ENCODE measurements around the gene ZSCAN4. TPM values are rescaled to one million over a fixed set of nuclear protein-coding genes. Genes with fewer than 3 reads are reported as not detected.

ZSCAN4 gene
- polyA plus RNA-seq, 1 donor from 2014 or later, result not detected

GRCh38 chr19:57688011-57688763, 19.5 kb downstream of the ZSCAN4 start:
- Histone ChIP-seq H4K20me1 (ENCODE audit: insufficient read depth) (no peaks in the 10 kb centered on the region), H3K36me3 (ENCODE audit: insufficient read depth, low read length) (peaks cover 25% of the 10 kb centered on the region), H3K79me2 (replicated peaks; ENCODE audit: insufficient read depth, low read length) (peaks cover 41% of the 10 kb centered on the region), H3K9me2 (ENCODE audit: insufficient read depth, low read length) (no peaks in the 10 kb centered on the region), H3K4me3 (ENCODE audit: low read length) (no peak overlapping the region), H3K27ac (ENCODE audit: low read length) (no peak overlapping the region), H3K9ac (ENCODE audit: low read length) (no peak overlapping the region), H3K9me3 (ENCODE audit: low read length) (peaks cover 17% of the 10 kb centered on the region), H2AFZ (ENCODE audit: low read depth, low read length) (no peak overlapping the region), H3F3A (ENCODE audit: insufficient read depth, low read length, poor library complexity, severe bottlenecking) (no peaks in the 10 kb centered on the region), H3K27me3 (ENCODE audit: insufficient read depth, low read depth, low read length) (no peaks in the 10 kb centered on the region), H3K4me2 (ENCODE audit: low read length) (no peak overlapping the region)
- TF ChIP-seq TAF1 (IDR thresholded peaks at IDR 0.05; ENCODE audit: low read depth) (no peak), POLR2AphosphoS5 (IDR thresholded peaks at IDR 0.05) (no peak), RAD21 (conservative IDR thresholded peaks at IDR 0.05) (no peak), CTCF (IDR thresholded peaks at IDR 0.05; ENCODE audit: poor library complexity, severe bottlenecking) (no peak), MXI1 (conservative IDR thresholded peaks at IDR 0.05; ENCODE audit: poor library complexity, severe bottlenecking) (no peak), SMC3 (conservative IDR thresholded peaks at IDR 0.05; ENCODE audit: poor library complexity) (no peak), REST (IDR thresholded peaks at IDR 0.05; ENCODE audit: borderline replicate concordance) (no peak)

GRCh38 chr19:57689750-57690149, 21.0 kb downstream of the ZSCAN4 start:
- peaks cover 17% of the 10 kb centered on the region for H3K9me3 ChIP-seq (ENCODE audit: low read length)
- H3K79me2 ChIP-seq (replicated peaks; ENCODE audit: insufficient read depth, low read length), result peaks cover 25% of the 10 kb centered on the region
- H3F3A ChIP-seq (ENCODE audit: insufficient read depth, low read length, poor library complexity, severe bottlenecking), result no peaks in the 10 kb centered on the region
- no peak overlapping the region for H3K4me3 ChIP-seq (ENCODE audit: low read length)
- H3K27me3 ChIP-seq (ENCODE audit: insufficient read depth, low read depth, low read length), result no peaks in the 10 kb centered on the region
- H3K4me2 ChIP-seq (ENCODE audit: low read length), result no peak overlapping the region
- TF ChIP-seq EZH2 (IDR thresholded peaks at IDR 0.05; ENCODE audit: borderline replicate concordance, insufficient read depth, low read length, poor library complexity, severe bottlenecking) (no peak), POLR2AphosphoS5 (IDR thresholded peaks at IDR 0.05) (no peak), RAD21 (conservative IDR thresholded peaks at IDR 0.05) (no peak)
- no peak overlapping the region for H2AFZ ChIP-seq (ENCODE audit: low read depth, low read length)
- peaks cover 22% of the 10 kb centered on the region for H3K36me3 ChIP-seq (ENCODE audit: insufficient read depth, low read length)
- no peaks in the 10 kb centered on the region for H4K20me1 ChIP-seq (ENCODE audit: insufficient read depth)
- no peak overlapping the region for H3K27ac ChIP-seq (ENCODE audit: low read length)
- H3K9ac ChIP-seq (ENCODE audit: low read length), result no peak overlapping the region
- no peaks in the 10 kb centered on the region for H3K9me2 ChIP-seq (ENCODE audit: insufficient read depth, low read length)

- peaks cover 32% of the 10 kb centered on the region for H3K36me3 ChIP-seq (ENCODE audit: insufficient read depth, low read length)
- no peaks in the 10 kb centered on the region for H4K20me1 ChIP-seq (ENCODE audit: insufficient read depth)
- no peak overlapping the region for H2AFZ ChIP-seq (ENCODE audit: low read depth, low read length)
- no peak overlapping the region for H3K4me3 ChIP-seq (ENCODE audit: low read length)
- no peak overlapping the region for H3K9ac ChIP-seq (ENCODE audit: low read length)
- TF ChIP-seq SMC3 (conservative IDR thresholded peaks at IDR 0.05; ENCODE audit: poor library complexity) (no peak), TAF1 (IDR thresholded peaks at IDR 0.05; ENCODE audit: low read depth) (no peak), POLR2AphosphoS5 (IDR thresholded peaks at IDR 0.05) (no peak), EZH2 (IDR thresholded peaks at IDR 0.05; ENCODE audit: borderline replicate concordance, insufficient read depth, low read length, poor library complexity, severe bottlenecking) (no peak), CTCF (IDR thresholded peaks at IDR 0.05; ENCODE audit: poor library complexity, severe bottlenecking) (no peak)
- H3K27ac ChIP-seq (ENCODE audit: low read length), result no peak overlapping the region
- peaks cover 37% of the 10 kb centered on the region for H3K79me2 ChIP-seq (replicated peaks; ENCODE audit: insufficient read depth, low read length)
- H3F3A ChIP-seq (ENCODE audit: insufficient read depth, low read length, poor library complexity, severe bottlenecking), result no peaks in the 10 kb centered on the region
- H3K9me3 ChIP-seq (ENCODE audit: low read length), result no peaks in the 10 kb centered on the region
- no peak overlapping the region for H3K4me2 ChIP-seq (ENCODE audit: low read length)
- H3K27me3 ChIP-seq (ENCODE audit: insufficient read depth, low read depth, low read length), result no peaks in the 10 kb centered on the region
- no peaks in the 10 kb centered on the region for H3K9me2 ChIP-seq (ENCODE audit: insufficient read depth, low read length)
These were observed 32.9 kb downstream of the ZSCAN4 start for GRCh38 chr19:57701625-57702024.
